ENCODE measurements around the gene ZC3H7A.

DNA sequence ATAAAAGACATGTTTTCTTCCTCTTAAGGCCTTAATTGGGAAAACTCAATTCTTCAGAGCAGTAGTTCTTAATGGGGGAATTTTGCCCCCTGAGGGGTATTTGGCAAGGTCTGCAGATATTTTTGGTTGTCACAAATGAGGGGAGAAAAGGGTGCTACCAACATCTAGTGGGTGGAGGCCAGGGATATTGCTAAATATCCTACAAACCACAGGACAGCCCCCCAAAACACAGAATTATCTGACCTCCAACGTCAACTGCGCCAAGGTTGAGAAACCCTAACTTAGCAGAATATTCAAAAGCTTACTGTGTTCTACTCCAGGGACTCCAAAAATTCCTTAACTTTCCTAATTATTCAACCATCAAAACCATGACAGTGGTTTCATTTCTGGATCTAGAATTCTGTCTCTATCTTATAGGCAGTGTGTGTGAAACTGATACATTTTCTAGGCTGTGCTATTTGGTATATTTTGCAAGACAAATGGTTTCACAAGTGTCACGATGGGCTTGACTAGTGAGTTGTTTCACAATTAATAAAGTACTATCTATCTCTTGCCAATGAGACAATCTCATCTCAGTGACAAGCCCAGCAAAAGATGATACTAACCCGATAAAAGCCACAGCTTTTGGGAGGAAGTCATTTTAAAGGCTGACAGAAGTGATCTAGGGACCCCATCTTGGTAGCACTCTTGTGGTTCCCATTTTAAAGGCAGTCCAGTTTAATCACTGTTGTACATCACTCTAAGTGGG, 69.1 kb downstream of the ZC3H7A start:
- peak in 1 of 2 donors; percentile 15 for TF ChIP-seq RAD21 (IDR thresholded peaks at IDR 0.05)
- TF ChIP-seq, protein P1, sequence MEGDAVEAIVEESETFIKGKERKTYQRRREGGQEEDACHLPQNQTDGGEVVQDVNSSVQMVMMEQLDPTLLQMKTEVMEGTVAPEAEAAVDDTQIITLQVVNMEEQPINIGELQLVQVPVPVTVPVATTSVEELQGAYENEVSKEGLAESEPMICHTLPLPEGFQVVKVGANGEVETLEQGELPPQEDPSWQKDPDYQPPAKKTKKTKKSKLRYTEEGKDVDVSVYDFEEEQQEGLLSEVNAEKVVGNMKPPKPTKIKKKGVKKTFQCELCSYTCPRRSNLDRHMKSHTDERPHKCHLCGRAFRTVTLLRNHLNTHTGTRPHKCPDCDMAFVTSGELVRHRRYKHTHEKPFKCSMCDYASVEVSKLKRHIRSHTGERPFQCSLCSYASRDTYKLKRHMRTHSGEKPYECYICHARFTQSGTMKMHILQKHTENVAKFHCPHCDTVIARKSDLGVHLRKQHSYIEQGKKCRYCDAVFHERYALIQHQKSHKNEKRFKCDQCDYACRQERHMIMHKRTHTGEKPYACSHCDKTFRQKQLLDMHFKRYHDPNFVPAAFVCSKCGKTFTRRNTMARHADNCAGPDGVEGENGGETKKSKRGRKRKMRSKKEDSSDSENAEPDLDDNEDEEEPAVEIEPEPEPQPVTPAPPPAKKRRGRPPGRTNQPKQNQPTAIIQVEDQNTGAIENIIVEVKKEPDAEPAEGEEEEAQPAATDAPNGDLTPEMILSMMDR (IDR thresholded peaks at IDR 0.05; ENCODE audit: low read depth, low read length, missing input control), result no peak
- TF ChIP-seq, protein P2, sequence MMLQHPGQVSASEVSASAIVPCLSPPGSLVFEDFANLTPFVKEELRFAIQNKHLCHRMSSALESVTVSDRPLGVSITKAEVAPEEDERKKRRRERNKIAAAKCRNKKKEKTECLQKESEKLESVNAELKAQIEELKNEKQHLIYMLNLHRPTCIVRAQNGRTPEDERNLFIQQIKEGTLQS (IDR thresholded peaks at IDR 0.05), result no peak
- TF ChIP-seq TAF1 (conservative IDR thresholded peaks at IDR 0.05), result peak; percentile 41
